Tibial artery (tissue), 4 donors: ENCODE measurements around the gene CEP170.
A peak's percentile ranks its signal among the peaks of the same experiment; 100 is the strongest.

ENCODE experiments used
- DNase-seq, 2 donors: peaks; one replicate each; pipeline ENCODE4 v3.0.0-alpha.2; 2019
- H3K27ac ChIP-seq, 2 donors: fragments of 200-600 bp; sonication (generic) in 1 of 2; 1 replicate in 1 of 2; 2 replicates in 1 of 2; pipeline ENCODE4 v1.5.1; 2018 to 2019; ENCODE audit warnings: mild to moderate bottlenecking in 1 of 2
- H3K27me3 ChIP-seq, 2 donors: fragments of 200-600 bp; sonication (generic) in 1 of 2; one replicate each; pipeline versions ENCODE4 v1.5.1 to v1.6.0; 2016 to 2019
- H3K36me3 ChIP-seq, 3 donors: fragments of 200-600 bp; sonication (generic) in 2 of 3; one replicate each; pipeline ENCODE4 v1.5.1; 2016 to 2019; ENCODE audit warnings: mild to moderate bottlenecking in 2 of 3
- H3K4me1 ChIP-seq, 4 donors: fragments of 200-600 bp; sonication (generic) in 2 of 4; 1 replicate in 3 of 4; 2 replicates in 1 of 4; pipeline ENCODE4 v1.5.1; 2016 to 2019
- H3K4me3 ChIP-seq, 2 donors: fragments of 200-600 bp; sonication (generic) in 1 of 2; 1 replicate in 1 of 2; 2 replicates in 1 of 2; pipeline ENCODE4 v1.5.1; 2018 to 2019; ENCODE audit warnings: mild to moderate bottlenecking in 2 of 2
- H3K9me3 ChIP-seq, 3 donors: fragments of 200-600 bp; sonication (generic) in 1 of 3; one replicate each; pipeline ENCODE4 v1.5.1; 2016 to 2019
- intact Hi-C: fragments of 100-400 bp; cut with DNase I; formaldehyde crosslinking; loops from one replicate; pipeline ENCODE4 v1.15.0; 2023; ENCODE audit warnings: low total_unique reads
- TF ChIP-seq, protein P1 (sequence below), 2 experiments: fragments of 200-600 bp in 1 of 2; fragments of 450-650 bp in 1 of 2; IDR thresholded peaks; one replicate each; pipeline ENCODE4 v1.5.1; 2017 to 2019; ENCODE audit warnings: antibody characterized with exemption in 2 of 2, mild to moderate bottlenecking in 1 of 2, moderate library complexity in 1 of 2

Gene CEP170

DNA sequence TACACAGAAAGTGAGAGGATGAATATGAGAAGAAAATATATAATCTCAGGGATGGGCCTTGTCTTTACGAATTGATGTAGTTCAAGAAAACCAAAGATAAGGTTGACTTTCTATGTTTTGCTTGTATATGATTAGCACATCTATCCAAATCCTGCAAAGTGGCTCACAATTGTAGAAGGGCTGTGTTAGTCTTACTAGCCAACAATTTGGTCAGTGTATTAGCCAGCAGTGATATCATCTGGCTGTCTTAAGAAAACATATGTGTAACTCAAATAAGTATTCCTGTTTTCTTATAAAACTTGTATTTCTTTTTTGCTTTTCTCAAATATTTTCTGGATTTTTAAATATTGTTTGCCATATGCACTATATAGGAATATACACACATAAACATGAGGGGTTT lies 6.3 kb upstream of the CEP170 start:
- H3K36me3 ChIP-seq: no peaks in the 10 kb centered on the region
- H3K4me3 ChIP-seq: no peak overlapping the region
- intact Hi-C loops: no loop called here
- H3K27ac ChIP-seq: no peak overlapping the region
- no peak for DNase-seq
- H3K27me3 ChIP-seq: no peaks in the 10 kb centered on the region
- H3K4me1 ChIP-seq: peaks cover 0 to 20% (median 12%) of the 10 kb centered on the region in 4 donors
- TF ChIP-seq, protein P1, sequence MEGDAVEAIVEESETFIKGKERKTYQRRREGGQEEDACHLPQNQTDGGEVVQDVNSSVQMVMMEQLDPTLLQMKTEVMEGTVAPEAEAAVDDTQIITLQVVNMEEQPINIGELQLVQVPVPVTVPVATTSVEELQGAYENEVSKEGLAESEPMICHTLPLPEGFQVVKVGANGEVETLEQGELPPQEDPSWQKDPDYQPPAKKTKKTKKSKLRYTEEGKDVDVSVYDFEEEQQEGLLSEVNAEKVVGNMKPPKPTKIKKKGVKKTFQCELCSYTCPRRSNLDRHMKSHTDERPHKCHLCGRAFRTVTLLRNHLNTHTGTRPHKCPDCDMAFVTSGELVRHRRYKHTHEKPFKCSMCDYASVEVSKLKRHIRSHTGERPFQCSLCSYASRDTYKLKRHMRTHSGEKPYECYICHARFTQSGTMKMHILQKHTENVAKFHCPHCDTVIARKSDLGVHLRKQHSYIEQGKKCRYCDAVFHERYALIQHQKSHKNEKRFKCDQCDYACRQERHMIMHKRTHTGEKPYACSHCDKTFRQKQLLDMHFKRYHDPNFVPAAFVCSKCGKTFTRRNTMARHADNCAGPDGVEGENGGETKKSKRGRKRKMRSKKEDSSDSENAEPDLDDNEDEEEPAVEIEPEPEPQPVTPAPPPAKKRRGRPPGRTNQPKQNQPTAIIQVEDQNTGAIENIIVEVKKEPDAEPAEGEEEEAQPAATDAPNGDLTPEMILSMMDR (IDR thresholded peaks at IDR 0.05): no peak
- H3K9me3 ChIP-seq: no peaks in the 10 kb centered on the region

DNA sequence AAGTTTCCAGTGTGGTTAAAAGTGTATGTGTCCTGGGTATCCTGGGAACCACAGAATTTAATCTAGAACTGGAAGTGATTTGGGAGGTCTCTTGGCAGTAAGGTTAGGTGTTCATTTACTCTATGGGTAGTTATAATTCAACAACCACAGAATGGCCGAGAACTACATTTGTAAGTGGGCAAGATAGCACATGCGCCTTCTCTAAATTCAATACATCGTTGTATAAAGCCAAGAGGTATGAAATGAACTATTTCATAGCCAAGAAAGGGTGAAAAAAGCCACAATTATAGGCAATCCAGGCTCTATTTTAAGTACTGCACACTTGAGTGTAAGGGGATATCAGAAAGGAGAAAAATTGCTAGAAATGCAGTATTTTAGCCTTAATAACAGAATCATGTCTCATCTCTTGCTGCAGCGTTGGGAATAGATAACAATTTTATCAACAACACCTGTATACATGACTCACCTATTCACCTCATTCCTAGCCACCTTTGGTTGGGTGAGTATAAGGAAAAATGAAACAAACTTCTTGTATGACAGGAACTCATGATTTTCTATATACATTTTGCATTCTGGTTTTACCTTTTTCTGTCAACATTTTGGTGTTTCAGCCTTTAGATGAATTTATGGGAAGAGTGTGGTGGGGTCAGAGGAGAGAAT lies 5.3 kb upstream of the CEP170 start:
- TF ChIP-seq, protein P1 (IDR thresholded peaks at IDR 0.05): no peak
- peaks cover 0 to 21% (median 13%) of the 10 kb centered on the region in 4 donors for H3K4me1 ChIP-seq
- H3K27me3 ChIP-seq: no peaks in the 10 kb centered on the region
- no peak overlapping the region for H3K4me3 ChIP-seq
- intact Hi-C loops: no loop called here
- DNase-seq: no peak
- H3K9me3 ChIP-seq: no peaks in the 10 kb centered on the region
- no peak overlapping the region for H3K27ac ChIP-seq
- no peaks in the 10 kb centered on the region for H3K36me3 ChIP-seq

DNA sequence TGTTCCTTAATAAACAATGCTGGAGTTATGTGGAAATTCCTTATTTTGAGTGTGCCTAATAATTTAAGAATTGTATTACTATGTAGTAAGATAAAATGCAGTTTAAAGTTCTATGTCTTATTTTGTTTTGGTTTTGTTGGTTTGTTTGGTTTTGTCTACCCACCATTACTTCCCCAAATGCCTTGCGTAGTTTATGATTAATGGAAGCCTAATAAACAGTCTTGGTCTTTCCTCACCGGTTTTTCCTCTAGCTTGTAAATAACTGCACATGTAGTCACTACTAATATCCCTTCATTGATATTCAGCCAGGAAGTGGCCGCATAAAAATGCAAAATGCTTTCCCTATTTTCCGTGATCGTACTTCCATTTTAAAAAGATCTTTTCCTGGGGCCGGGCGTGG lies 3.6 kb upstream of the CEP170 start:
- H3K4me1 ChIP-seq: peaks cover 0 to 23% (median 10%) of the 10 kb centered on the region in 4 donors
- intact Hi-C loops: loop anchor here (5.0 kb wide), 1 partner anchor 789 kb away; no protein-coding TSS in a partner anchor
- H3K27ac ChIP-seq: no peak overlapping the region

DNA sequence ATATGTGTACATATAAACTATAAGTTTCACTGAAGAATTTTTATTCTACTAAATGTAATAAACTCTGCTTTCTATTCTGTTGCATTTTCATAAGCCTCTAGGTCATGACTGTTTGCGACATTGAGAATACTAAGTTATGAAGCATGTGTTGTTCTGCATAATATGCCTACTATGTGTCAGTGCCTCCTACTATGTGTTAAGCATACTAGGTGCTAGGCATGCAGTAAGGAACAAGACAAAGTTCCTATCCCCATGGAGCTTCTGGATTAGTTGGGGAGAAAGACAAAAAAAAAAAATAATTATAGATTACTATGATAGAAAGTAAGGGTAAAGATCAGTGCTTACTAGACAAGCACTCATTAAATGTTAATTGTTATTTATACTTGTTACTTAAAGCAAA lies 2.1 kb upstream of the CEP170 start:
- intact Hi-C loops: loop anchor here (5.0 kb wide), 1 partner anchor 790 kb away; no protein-coding TSS in a partner anchor
- peak overlapping the region in 1 of 2 donors; percentile 89 for H3K4me3 ChIP-seq
- TF ChIP-seq, protein P1 (IDR thresholded peaks at IDR 0.05): no peak
- DNase-seq: no peak
- no peaks in the 10 kb centered on the region for H3K9me3 ChIP-seq
- H3K27me3 ChIP-seq: no peaks in the 10 kb centered on the region
- H3K4me1 ChIP-seq: peaks cover 0 to 38% (median 13%) of the 10 kb centered on the region in 4 donors
- H3K27ac ChIP-seq: no peak overlapping the region
- H3K36me3 ChIP-seq: no peaks in the 10 kb centered on the region

More for the DNA sequence above, 3.6 kb upstream of the CEP170 start:
- Histone ChIP-seq H3K9me3 (no peaks in the 10 kb centered on the region), H3K36me3 (no peaks in the 10 kb centered on the region), H3K27me3 (no peaks in the 10 kb centered on the region), H3K4me3 (no peak overlapping the region)
- no peak for DNase-seq
- TF ChIP-seq, protein P1 (IDR thresholded peaks at IDR 0.05): no peak

DNA sequence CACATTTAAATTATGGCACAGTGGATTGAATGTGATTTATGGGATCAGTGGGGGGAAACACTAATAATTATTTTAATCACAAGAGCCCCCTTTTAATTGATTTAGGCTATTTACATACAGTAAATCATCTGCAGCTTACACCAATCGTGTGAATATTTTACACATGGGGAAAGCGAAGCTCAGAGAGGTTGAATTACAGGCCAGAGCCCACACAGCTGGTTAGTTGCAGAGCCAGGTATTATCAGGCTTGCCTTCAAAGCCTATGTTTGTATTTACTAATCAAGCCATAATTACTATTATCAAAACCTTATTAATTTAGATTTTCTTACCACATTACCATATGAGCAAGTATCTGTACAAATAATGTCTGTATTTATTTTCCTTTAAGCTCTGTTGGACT lies 1.5 kb upstream of the CEP170 start:
- H3K9me3 ChIP-seq: no peaks in the 10 kb centered on the region
- H3K27ac ChIP-seq: peak overlapping the region; percentile 97 to 98
- peaks cover 0 to 44% (median 16%) of the 10 kb centered on the region in 4 donors for H3K4me1 ChIP-seq
- intact Hi-C loops: loop anchor here (5.0 kb wide), 1 partner anchor 791 kb away; no protein-coding TSS in a partner anchor
- no peaks in the 10 kb centered on the region for H3K36me3 ChIP-seq
- no peaks in the 10 kb centered on the region for H3K27me3 ChIP-seq
- peak overlapping the region; percentile 89 to 97 for H3K4me3 ChIP-seq
- no peak for DNase-seq
- TF ChIP-seq, protein P1 (IDR thresholded peaks at IDR 0.05): no peak
